Chondrocyte (in vitro differentiated cells): ENCODE results near the gene KDM4B. TPM values are rescaled to one million over a fixed set of nuclear protein-coding genes. Genes with fewer than 3 reads are reported as not detected.
"Not testable (repeated sequence)": the region's sequence is repeated elsewhere in the genome, so short reads cannot be mapped to it uniquely, and the experiment has no call there.

Source experiments
- DNase-seq: peaks from one replicate; pipeline ENCODE4 v3.0.0; 2021; ENCODE audit warnings: mixed read lengths, low spot score
- H3K27ac Mint-ChIP-seq: one replicate; pipeline ENCODE4 v1.8.0; 2021; ENCODE audit warnings: mild to moderate bottlenecking, moderate library complexity, mixed read lengths; ENCODE audit not compliant: unreplicated experiment
- H3K27me3 Mint-ChIP-seq: 2 replicates; pipeline ENCODE4 v1.8.0; 2021; ENCODE audit warnings: low read depth, mixed read lengths
- H3K36me3 Mint-ChIP-seq: 2 replicates; pipeline ENCODE4 v1.8.0; 2021; ENCODE audit warnings: low read depth, mixed read lengths
- H3K4me1 Mint-ChIP-seq: 2 replicates; pipeline ENCODE4 v1.8.0; 2021; ENCODE audit warnings: low read depth, mild to moderate bottlenecking, mixed read lengths
- H3K4me3 Mint-ChIP-seq: one replicate; pipeline ENCODE4 v1.8.0; 2021; ENCODE audit warnings: mild to moderate bottlenecking, moderate library complexity, mixed read lengths; ENCODE audit not compliant: unreplicated experiment
- H3K9me3 Mint-ChIP-seq: 2 replicates; pipeline ENCODE4 v1.8.0; 2021; ENCODE audit warnings: low read depth, mixed read lengths
- total RNA-seq: library from RNA; stranded (reverse); gene quantifications from 3 replicates; pipeline ENCODE4 v1.2.1, GENCODE V29; 2021
- TF ChIP-seq, protein P1 (sequence below): fragments of 200-600 bp; sonication (generic); IDR thresholded peaks from 2 replicates; pipeline ENCODE4 v1.5.0; 2021; ENCODE audit warnings: antibody characterized with exemption, mild to moderate bottlenecking, moderate library complexity

KDM4B gene
- total RNA-seq, 1 donor from 2014 or later = 52.2 TPM

DNA sequence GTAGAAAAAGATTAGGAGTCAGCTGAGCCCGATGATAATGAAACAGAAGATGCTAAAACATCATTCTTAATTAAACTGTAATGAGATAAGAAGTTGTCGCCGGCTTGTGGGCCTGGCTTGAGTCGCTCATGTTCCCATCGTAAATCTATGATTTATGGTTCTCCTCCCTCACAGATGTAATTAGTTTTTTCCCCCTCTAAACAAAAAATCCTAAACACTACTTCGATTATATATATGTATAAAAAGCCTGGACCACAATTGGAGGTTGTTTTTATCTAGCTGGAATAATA, 220.3 kb downstream of the KDM4B start:
- Mint-ChIP-seq H3K36me3 (no peaks in the 10 kb centered on the region), H3K27ac (no peak overlapping the region), H3K27me3 (no peaks in the 10 kb centered on the region), H3K9me3 (no peaks in the 10 kb centered on the region), H3K4me3 (no peak overlapping the region), H3K4me1 (peaks cover 5% of the 10 kb centered on the region)
- DNase-seq = no peak
- TF ChIP-seq, protein P1, sequence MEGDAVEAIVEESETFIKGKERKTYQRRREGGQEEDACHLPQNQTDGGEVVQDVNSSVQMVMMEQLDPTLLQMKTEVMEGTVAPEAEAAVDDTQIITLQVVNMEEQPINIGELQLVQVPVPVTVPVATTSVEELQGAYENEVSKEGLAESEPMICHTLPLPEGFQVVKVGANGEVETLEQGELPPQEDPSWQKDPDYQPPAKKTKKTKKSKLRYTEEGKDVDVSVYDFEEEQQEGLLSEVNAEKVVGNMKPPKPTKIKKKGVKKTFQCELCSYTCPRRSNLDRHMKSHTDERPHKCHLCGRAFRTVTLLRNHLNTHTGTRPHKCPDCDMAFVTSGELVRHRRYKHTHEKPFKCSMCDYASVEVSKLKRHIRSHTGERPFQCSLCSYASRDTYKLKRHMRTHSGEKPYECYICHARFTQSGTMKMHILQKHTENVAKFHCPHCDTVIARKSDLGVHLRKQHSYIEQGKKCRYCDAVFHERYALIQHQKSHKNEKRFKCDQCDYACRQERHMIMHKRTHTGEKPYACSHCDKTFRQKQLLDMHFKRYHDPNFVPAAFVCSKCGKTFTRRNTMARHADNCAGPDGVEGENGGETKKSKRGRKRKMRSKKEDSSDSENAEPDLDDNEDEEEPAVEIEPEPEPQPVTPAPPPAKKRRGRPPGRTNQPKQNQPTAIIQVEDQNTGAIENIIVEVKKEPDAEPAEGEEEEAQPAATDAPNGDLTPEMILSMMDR = no peak

DNA sequence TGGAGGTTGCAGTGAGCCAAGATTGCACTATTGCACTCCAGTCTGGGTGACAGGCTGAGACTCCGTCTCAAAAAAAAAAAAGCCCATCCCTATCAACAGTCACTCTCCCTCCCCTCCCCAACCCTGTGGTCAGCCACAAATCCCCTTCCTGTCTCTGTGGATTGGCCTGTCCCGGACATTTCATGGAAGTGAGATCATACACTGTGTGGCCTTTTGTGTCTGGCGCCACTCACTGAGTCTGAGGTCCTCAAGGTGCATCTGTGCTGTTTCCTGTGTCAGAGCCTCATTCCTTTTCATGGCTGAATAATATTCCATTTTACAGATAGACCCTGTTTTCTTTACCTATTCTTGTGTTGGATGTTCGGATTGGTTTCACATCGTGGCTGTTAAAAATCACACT, 222.2 kb downstream of the KDM4B start:
- TF ChIP-seq, protein P1 = no peak
- no peak overlapping the region for H3K4me3 Mint-ChIP-seq
- H3K27ac Mint-ChIP-seq = no peak overlapping the region
- peaks cover 5% of the 10 kb centered on the region for H3K4me1 Mint-ChIP-seq
- H3K9me3 Mint-ChIP-seq = no peaks in the 10 kb centered on the region
- no peaks in the 10 kb centered on the region for H3K27me3 Mint-ChIP-seq
- DNase-seq = no peak
- no peaks in the 10 kb centered on the region for H3K36me3 Mint-ChIP-seq

DNA sequence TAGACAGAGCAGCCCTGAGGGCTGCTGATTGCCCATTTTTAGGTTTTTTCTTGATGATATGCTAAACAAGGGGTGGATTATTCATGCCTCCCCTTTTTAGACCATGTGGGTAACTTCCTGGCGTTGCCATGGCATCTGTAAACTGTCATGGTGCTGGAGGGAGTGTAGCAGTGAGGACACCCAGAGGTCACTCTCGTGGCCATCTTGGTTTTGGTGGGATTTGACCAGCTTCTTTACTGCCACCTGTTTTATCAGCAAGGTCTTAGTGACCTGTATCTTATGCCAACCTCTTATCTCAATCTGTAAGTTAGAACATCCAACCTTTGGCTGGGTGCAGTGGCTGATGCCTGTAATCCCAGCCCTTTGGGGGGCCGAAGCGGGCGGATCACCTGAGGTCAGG, 223.7 kb downstream of the KDM4B start:
- no peaks in the 10 kb centered on the region for H3K36me3 Mint-ChIP-seq
- TF ChIP-seq, protein P1 = no peak
- H3K27me3 Mint-ChIP-seq = no peaks in the 10 kb centered on the region
- no peaks in the 10 kb centered on the region for H3K4me1 Mint-ChIP-seq
- no peaks in the 10 kb centered on the region for H3K9me3 Mint-ChIP-seq
- H3K4me3 Mint-ChIP-seq = no peak overlapping the region
- no peak for DNase-seq
- no peak overlapping the region for H3K27ac Mint-ChIP-seq

DNA sequence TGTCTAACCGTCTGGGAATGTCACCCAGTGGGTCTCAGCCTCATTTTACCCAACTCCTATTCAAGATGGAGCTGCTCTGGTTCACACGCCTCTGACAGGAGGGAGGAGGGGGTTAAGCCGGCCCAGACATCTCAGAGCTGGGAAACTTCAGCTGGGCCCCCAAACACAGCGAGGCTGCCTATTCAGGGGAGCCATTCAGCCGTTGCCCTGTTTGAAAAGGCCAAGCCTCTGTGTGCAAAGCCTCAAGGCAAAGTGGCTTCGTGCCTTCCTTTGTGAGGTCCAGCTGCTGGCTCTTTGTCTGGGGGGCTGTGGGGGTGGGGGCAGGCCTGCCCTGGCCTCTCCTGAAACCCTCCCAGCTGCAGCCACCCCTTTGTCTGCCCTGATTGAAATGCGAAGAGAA, 224.3 kb downstream of the KDM4B start:
- Mint-ChIP-seq H3K27me3 (no peaks in the 10 kb centered on the region), H3K36me3 (no peaks in the 10 kb centered on the region), H3K27ac (no peak overlapping the region), H3K4me1 (no peaks in the 10 kb centered on the region), H3K4me3 (no peak overlapping the region), H3K9me3 (no peaks in the 10 kb centered on the region)
- TF ChIP-seq, protein P1 = no peak
- no peak for DNase-seq

DNA sequence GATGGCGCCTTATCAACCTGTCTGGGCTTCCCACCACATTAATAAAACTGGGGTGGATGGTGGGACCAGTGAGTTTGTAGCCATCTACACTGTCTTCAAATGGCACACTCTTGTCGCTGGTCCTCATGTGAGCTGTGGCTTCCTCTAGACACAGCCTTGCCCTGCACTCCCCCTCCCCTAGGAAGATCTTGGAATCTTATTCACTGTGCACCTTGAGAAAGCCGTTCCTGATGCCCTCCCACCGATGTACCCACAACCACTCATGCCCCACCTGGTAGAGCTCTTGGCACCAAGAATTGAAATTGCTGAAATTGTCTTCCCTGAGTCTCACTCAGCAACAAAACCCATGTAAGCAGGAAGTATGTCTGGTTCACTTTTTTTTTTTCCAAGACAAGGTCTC, 225.7 kb downstream of the KDM4B start:
- DNase-seq = no peak
- Mint-ChIP-seq H3K4me3 (no peak overlapping the region), H3K36me3 (no peaks in the 10 kb centered on the region), H3K27me3 (no peaks in the 10 kb centered on the region), H3K4me1 (no peaks in the 10 kb centered on the region), H3K27ac (no peak overlapping the region), H3K9me3 (peaks cover 2% of the 10 kb centered on the region)
- TF ChIP-seq, protein P1 = no peak

DNA sequence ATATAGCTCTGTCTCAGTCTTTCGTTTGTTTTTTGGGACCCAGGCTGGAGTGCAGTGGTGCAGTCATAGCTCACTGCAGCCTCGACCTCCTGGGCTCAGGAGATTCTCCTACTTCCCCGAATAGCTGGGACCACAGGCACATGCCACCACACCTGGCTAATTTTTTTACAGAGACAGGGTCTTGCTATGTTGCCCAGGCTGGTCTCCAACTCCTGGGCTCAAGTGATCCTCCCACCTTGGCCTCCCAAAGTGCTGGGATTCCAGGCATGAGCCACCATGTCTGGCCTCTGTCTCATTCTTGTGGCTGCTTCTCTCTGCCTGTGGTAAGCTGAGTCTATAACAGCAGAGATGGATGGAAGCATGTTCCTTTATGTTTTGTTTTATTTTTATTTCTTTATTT, 226.7 kb downstream of the KDM4B start:
- not testable (repeated sequence) for H3K9me3 Mint-ChIP-seq, H3K4me1 Mint-ChIP-seq, H3K4me3 Mint-ChIP-seq, H3K27ac Mint-ChIP-seq, DNase-seq, H3K27me3 Mint-ChIP-seq, H3K36me3 Mint-ChIP-seq
